NCI-H1105 treated with DMSO at 0.1 percent for 48 hours (cell line): ENCODE measurements around the gene GTSF1L.

Experiments used
- DNase-seq: peaks from one replicate; lab custom pipeline; 2025; lab: John Stamatoyannopoulos, UW

The GTSF1L gene

DNA sequence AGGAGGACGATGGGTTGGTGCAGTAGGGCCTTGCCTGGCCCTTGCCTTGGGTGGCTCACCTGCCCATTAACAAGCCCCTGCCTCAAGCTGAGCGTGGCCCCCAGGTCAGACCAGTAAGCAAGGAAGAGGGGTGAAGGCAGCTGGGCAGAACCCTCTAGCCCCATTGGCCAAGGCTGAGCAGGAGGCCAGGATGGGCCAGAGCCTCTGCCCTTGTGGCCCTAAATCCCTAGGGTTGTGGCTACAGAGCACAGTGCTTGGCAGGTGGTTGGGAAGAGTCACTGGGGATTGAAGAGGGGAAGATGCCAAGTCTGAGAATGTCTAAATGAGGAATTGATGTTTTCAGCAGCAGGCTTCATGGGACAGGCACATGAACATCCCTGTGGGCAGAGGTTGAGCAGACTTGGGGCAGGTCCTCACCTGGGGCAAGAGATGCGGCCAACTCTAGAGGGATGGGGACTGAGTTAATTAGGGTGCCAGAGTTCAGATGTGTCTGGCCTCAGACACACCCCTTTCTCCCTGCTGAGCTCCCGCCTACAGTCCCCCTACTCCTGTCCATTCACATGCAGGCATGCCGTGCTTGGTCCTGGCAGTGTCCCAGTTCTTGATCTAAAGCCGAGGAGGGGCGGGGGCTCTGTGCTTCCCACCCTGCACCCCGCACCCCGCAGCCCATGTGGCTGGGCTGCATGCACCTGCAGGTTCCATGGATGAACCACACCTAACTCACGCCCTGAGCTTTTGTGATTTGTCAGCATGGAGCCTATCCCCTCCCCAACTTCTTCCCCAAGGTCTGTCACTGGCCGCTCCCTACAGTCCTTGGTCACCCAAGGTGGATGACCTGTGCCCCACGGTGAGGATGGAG is 9.8 kb downstream of the GTSF1L start:
- DNase-seq = no peak

DNA sequence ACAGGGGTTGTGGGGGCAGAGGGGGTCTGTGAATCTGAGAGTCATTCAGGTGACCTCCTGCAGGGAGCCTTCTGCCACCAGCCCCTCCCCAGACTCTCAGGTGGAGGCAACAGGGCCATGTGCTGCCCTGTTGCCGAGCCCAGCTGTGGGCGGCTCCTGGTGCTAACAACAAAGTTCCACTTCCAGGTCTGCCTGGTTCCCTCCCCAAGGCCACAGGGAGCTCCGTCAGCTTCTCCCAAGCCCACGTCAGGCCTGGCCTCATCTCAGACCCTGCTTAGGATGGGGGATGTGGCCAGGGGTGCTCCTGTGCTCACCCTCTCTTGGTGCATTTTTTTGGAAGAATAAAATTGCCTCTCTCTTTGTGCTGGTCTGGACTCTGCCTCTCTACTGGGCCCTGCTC is 10.7 kb downstream of the GTSF1L start:
- DNase-seq = no peak

DNA sequence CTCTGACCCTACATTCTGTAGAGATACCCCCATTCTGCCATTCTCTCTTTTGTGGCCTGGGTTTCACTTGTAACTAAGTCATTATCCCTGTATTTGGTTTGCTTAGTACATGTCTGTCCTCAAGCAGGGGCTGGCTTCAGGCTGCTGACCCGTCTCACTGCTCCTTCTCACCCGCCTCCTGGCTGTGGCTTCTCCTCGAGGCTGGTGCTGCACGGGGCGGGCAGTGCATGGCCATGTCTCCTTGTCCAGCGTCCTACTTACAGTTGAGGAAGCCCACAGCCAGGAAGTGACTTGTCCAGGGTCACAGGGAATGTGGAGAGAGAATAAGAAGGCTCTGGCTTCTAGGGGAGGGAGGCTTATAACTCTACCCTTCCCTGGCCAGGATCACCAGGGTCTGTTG is 11.3 kb downstream of the GTSF1L start:
- no peak for DNase-seq

DNA sequence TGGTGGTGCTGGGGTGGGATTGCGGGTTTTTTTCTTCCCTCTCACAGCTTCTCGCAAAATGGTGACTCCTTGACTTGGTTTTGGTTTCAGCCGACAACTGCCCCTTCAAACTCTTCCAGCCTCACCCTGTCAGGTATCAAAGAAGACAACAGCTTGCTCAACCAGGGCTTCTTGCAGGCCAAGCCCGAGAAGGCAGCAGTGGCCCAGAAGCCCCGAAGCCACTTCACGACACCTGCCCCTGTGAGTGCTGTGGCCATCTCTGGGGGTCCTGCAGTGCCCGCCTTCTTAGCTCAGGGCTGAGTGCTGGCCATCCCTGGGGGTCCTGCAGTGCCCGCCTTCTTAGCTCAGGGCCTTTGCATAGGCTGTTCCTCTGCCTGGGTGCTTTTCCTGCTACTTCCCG is 11.8 kb downstream of the GTSF1L start:
- DNase-seq = no peak

DNA sequence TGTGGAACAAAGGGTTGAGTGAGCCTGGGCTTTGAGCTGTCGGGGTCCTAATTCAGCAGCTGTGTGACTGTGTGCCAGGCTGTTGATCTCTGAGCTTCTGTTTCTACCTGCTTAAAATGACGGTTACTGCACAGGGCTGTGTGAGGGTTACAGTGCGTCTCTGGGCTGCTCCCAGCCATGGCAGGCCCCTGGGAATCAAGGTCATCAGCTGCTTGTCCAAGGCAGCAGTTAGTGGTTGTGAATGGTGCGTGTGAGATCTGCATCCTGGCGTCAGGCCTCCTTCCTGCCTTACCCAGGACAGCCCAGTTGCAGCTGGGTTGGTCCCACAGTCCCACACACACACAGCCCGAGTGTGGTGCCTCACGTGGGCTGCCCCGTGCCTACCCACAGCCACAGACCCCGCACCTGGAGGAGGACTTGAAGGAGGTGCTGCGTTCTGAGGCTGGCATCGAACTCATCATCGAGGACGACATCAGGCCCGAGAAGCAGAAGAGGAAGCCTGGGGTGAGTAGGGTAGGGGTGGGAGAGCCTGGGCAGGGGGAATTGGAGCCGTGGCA is 15.6 kb downstream of the GTSF1L start:
- DNase-seq = no peak

DNA sequence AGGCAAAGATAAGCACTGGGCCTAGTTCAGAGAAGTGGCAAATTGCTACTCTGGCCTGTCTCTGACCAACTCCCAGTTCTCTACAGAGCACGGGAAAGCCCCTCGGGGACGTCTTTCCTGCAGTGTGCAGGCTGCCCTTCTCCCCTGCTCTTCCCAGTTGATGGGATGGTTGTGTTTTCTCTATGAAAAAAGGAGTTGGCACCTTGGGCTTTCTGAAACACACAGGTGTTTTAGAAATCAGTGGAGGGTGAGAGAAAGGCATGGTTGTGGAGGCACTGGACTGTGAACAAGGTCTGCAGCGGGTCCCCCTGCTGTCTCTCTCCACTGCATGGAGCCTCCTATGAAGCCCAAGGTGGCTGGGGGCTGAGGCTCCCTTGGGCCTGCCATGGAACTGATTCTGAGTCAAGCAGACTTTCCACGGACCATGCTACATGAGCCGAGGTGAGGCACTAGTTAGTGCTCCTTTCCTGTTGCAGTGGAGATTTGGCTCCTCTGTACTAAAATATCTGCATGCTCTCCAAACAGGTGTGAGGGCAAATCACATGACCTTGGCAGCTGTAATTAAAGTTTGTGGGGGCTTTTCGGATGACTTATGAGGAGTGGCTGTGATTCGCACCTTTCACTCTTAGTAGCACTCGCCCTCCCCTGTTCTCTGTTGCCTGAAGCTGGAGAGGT is 16.3 kb downstream of the GTSF1L start:
- no peak for DNase-seq

DNA sequence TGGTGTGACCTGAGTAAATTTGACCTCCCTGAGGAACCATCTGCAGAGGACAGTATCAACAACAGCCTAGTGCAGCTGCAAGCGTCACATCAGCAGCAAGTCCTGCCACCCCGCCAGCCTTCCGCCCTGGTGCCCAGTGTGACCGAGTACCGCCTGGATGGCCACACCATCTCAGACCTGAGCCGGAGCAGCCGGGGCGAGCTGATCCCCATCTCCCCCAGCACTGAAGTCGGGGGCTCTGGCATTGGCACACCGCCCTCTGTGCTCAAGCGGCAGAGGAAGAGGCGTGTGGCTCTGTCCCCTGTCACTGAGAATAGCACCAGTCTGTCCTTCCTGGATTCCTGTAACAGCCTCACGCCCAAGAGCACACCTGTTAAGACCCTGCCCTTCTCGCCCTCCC is 24.3 kb downstream of the GTSF1L start:
- DNase-seq = no peak

DNA sequence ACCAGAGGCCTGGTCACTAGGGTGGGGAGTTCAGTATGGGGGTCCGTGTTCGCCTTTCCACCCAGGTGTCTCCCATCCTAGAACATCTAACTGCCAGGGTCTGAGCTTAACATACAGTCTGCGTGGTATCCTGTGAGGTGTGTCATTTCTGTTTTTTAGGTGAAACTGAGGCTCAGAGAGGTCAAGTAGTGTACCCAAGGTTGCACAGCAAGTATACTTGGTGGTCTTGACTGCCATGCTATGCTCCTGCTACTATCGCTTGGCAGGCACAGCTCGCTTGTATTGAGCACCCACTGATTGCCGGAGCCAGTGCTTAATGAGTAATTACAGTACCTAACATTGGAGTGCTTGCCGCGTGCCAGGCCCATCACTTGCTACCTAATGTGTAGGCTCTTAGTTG is 26.2 kb downstream of the GTSF1L start:
- no peak for DNase-seq

DNA sequence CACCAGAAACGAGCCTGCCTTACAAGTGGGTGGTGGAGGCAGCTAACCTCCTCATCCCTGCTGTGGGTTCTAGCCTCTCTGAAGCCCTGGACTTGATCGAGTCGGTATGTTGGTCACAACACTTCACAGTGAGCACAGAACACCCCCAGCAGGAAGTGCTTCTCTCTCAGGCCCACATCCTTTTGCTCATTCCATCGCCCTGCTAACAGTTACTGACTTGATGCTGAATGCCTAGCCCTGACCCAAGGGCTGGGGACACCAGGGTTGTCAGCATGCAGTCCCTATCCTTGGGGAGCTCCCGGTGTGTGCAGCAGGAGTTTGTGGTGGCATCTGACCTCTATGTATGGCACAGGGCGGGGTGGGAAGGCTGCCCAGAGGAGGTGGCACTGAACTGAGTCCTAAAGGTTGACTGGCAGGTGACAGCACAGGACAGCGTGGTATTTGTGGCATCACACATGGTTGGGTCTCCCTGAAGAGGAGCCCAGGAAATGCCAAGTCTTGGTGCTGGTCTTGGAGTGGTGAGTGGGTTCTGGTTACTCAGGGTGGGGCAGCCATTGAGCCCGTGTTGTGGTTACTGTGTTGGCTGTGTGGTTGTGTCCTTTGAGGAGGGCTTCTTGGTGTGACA is 26.7 kb downstream of the GTSF1L start:
- DNase-seq = no peak

DNA sequence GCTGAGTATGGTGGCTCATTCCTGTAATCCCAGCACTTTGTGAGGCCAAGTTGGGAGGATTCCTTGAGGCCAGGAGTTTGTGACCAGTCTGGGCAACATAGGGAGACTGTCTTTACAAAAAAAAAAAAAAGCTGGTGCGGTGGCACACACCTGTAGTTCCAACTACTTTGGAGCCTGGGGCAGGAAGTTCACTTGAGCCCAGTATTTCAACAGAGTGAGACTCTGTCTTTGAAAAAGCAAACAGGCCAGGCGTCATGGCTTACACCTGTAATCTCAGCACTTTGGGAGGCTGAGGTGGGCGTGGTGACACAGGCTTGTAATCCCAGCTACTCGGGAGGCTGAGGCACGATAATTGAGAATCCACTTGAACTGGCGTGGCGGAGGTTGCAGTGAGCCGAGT is 31.2 kb downstream of the GTSF1L start:
- DNase-seq = no peak

DNA sequence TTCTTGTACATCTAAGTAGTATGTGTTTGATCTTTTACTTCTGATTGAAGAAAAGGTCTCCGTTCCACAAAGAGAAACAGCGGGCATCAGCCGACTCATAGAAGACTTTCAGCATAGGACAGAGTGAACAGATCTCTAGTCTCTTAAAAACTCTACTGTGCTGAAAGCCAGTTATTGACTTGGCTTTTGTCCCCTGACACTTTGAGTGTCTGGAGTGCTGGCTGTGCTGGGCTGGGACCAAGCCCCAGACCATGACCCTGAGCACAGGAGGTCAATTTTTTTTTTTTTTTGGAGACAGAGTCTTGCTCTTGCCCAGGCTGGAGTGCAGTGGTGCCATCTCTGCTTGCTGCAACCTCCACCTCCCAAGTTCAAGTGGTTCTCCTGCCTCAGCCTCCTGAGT is 32.0 kb downstream of the GTSF1L start:
- no peak for DNase-seq

DNA sequence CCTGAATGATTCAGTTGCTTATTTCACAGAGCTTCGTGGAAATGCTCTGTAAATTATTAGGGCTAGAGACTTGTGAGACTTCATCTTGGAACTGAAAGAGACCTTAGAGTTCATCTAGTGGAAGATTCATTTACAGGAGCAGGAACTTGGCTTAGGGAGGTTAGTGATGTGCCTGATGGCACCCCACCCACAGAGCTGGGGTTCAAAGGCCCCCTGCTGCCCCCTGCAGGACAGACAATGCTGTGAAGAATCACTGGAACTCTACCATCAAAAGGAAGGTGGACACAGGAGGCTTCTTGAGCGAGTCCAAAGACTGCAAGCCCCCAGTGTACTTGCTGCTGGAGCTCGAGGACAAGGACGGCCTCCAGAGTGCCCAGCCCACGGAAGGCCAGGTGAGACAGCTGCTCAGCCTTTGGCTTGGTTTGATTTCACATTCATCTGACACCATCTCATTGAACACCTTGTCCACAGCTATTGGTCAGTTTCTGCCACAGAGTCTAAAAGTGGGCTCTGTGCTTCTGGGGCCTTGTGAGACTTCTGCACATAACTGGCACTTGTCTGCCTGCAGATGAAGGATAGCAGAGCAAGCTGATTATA is 34.8 kb downstream of the GTSF1L start:
- peak; percentile 15 for DNase-seq

DNA sequence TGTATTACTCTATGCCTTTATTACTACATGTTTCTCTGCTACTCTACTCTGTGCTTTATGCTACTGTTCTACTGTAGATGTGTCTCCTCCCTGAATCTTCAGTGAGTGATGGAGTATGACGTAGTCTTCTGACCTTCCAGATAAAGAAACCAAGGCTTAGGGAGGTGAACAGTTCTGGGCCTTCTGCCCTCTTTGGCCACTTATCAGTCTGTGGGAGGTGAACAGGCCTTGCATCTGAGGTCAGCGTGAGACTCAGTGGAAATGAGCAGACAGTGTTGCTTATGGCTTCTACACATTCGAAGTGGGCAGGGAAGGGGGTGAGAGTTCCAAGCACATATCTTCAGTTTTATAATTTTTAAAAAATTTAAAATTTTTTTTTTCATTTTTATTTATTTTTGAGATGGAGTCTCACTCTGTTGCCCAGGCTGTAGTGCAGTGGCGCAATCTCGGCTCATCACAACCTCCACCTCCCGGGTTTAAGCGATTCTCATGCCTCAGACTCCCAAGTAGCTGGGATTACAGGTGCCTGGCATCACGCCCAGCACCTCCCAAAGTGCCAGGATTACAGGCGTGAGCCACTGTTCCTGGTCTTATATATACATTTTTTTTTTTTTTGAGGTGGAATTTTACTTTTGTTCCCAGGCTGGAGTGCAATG is 35.7 kb downstream of the GTSF1L start:
- no peak for DNase-seq

DNA sequence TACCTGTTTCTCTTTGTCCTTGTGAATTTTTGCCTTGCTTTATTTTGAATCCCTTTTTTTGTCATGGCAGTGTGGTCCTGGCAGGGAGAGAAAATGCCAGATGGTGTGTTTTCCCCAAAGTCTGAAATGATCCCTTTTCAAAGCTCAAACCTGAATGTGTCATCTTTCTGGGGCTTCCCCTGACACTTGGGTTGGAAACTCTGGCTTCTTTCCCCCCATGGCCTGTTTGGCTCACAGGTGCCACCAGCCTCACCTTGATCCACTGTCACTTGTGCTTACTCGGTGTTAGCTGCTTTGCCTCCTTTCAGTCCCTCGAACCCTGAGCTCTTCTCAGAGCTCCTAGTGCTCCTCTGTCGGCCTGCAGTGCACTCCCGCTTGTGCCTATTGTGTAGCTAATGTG is 37.6 kb downstream of the GTSF1L start:
- DNase-seq = no peak

DNA sequence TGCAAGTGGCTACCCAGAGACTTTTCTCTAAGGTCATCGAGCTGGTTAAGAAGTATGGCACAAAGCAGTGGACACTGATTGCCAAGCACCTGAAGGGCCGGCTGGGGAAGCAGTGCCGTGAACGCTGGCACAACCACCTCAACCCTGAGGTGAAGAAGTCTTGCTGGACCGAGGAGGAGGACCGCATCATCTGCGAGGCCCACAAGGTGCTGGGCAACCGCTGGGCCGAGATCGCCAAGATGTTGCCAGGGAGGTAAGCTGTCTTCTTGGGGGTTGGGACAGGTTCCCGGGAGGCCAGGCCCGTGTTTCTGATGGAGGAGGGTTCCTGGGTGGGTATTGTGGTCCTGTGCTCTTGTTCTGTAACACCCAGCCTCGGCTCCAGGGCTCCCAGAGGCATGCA is 40.0 kb downstream of the GTSF1L start:
- DNase-seq = no peak

DNA sequence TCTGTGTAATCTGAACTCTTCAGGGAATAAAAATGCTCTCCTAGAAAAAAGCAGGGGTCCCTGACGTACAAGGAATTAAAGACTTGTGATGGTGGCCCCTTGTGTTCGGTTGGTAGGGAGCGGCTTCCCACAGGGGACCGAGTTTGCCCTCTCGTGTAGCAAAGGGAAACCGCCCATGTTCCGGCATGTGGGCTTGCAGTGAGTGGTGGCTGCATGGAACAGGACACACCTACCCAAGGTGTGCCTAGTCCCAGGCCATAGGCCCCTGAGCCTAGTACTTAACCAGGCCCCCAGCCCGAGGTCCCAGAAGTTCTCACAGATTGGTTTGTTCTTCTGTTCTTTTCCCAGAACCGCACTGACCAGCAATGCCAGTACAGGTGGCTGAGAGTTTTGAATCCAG is 44.4 kb downstream of the GTSF1L start:
- no peak for DNase-seq

DNA sequence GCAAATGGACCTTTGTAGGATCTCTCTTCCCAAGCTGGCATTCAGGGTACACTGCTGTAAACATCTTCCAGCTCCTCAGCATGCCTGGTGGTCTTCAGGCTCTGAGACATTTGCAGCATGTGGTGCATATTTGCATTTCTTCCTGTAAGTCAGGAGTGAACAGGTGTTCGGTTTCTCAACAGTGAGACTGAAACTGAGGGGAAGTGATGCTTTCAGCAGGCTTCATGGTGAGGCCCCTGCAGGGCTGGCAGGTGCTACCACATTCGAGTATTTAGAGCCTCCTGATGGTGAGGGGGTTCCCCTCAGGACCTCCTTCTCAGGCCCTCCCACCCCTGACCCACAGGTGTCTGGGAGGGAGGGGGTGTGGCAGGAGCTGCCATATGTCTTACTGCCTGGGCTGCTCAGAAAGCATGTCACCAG is 44.8 kb downstream of the GTSF1L start:
- DNase-seq = no peak

DNA sequence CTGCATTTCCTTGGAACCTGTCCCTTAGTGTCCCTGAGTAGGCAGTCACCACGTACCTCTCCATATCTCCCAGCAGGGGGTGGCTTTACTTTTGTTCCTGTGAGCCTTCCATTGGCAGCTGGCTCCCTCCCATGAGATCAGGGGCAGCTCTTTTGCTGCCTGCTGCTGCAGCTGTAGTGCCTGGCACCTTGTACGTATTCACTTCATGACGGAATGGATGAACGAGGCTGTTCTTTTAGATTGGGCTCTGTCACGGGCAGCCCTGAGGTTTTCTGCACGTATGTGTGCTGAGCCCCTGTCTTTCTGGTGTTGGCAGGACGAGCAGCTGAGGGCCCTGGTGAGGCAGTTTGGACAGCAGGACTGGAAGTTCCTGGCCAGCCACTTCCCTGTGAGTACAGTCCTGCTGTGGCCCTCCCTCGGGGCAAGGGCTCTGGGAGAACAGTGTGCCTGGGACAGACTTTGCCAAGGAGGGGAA is 45.3 kb downstream of the GTSF1L start:
- no peak for DNase-seq

DNA sequence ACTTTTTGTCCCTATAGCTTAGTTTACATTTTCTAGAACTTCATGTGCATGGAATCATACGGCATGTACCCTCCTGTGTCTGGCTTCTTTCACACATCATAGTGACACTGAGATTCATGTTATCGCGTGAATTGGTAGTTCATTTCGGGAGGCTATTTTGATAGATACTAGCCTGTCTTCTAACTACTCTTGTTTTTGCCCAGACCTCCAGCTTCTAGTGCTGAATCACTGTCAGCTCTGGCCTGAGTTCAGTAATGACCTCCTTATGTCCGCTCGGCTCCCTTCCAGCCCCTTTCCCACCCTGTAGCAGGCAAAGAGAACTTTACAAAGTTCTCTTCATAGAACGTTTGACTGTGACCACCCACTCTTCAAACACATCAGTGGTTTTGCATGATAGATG is 45.8 kb downstream of the GTSF1L start:
- DNase-seq = no peak

DNA sequence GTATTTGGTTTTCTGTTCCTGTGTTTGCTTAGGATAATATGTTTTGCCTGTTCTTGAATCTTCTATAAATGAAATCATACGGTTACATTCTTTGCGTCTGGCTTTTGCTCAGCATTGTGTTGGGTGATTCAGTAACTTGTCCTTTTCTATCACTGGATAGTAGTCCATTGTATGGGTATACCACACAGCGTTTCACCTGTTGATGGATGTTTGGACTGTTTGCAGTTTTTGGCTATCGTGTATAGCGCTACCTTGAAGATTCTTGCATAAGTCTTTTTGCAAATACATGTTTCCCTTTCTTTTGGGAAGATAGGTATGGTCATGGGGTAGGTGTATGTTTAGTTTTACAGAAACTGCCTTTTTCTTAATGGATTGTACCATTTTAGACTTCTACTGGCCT is 50.4 kb downstream of the GTSF1L start:
- no peak for DNase-seq
